Activated CD4-positive, alpha-beta T cell treated with anti-CD3 and anti-CD28 coated beads, Interleukin-2, amount 50 U/mL, for 1 hour (primary cell): ENCODE data around the gene TBC1D1.
"Not testable (repeated sequence)": the region's sequence is repeated elsewhere in the genome, so short reads cannot be mapped to it uniquely, and the experiment has no call there.

Experiments used
- DNase-seq: peaks from one replicate; pipeline ENCODE4 v3.0.0-alpha.2; 2020

Gene TBC1D1

DNA sequence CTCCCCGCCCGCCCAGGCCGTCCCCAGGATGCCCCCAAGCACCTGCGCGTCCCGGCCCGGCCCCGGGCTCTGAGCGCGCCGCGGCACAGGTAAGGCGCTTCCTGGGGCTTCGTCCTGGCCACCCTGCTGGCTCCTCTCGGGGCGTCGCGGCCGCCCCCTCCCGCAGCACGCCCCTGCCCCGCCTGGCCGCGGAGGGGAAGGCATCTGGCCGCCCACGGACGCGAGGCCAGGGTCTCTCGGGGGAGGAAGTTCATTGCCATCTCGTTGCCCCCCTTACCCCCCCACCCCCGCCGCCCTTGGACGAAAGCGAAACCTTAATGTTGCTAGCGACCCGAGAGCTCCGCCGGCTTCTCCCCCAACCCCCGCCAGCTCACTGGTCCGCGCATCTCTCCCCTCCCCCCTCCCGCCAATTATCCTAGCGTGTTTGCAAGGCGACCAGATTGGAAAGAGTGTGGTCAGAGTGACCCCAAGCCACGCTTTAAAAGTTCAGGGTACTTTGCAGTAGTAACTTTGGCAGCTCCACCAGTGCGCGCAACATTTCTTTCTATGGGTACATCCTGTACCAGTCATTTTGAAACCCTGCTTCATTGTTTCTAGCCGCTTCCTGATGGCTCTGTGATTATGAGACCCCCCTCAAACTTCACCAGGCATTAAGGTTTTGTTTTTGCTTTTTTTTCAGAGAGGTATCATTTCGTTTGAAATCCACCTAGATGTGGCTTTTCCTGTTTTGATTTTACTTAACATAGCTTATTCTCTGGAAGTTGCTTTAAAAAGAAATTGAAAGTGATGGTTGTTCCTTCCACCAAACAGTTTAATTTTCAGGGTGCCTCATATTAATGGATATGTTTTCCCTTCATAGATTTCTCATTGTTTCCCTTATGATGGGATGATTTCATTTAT, 626 bp downstream of the TBC1D1 start:
- peak; percentile 42 for DNase-seq

DNA sequence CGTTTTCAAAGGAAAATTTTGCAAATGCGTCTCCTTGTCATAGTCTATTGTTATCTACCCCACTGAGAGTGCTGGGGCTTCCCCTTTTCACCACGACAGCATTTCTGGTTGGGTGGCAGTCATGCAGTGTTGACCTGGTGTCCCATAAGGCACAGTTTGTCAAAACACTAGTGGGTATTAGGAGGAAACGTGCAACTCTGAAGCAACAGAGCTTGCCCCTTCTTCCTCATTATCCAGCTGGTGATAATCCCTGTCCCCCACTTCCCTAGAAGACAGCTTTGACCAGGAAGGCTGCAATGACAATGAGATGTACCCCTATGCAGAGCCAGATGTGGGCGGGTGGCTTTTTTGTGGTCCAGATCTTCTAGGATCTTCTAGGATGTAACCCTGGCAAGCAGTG, 1.8 kb downstream of the TBC1D1 start:
- DNase-seq: peak; percentile 40

DNA sequence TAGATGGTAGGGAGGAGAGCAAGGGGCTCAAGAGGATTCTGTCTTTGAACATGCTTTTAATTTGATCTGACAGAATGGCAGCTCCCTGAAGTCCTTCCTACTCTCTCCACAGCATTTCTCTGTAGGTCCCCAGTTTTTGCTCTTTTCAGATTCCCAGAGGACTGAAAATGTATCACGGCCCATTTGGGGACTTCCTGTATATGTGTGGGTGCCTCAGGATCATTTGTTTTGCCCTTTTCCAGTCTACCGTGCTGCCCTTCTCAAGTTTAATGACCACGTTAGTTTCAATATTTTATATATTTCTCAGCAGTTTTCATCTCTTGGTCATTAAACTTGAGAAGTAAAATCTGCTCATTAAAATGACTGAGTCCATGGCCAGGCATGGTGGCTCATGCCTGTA, 2.3 kb downstream of the TBC1D1 start:
- no peak for DNase-seq

DNA sequence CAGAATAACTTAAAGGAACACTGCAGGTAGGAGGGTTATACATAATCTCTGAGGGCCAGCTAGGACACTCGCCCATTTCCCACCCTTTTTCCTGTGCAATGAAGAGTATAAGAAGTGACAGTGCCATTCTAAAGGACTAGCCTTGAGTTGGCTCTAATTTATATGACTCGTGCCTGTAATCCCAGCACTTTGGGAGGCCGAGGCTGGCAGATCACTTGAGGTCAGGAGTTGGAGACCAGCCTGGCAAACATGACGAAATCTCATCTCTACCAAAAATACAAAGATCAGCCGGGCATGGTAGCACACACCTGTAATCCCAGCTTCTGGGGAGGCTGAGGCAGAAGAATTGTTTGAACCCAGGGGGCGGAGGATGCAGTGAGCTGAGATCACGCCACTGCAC, 4.4 kb downstream of the TBC1D1 start:
- no peak for DNase-seq

DNA sequence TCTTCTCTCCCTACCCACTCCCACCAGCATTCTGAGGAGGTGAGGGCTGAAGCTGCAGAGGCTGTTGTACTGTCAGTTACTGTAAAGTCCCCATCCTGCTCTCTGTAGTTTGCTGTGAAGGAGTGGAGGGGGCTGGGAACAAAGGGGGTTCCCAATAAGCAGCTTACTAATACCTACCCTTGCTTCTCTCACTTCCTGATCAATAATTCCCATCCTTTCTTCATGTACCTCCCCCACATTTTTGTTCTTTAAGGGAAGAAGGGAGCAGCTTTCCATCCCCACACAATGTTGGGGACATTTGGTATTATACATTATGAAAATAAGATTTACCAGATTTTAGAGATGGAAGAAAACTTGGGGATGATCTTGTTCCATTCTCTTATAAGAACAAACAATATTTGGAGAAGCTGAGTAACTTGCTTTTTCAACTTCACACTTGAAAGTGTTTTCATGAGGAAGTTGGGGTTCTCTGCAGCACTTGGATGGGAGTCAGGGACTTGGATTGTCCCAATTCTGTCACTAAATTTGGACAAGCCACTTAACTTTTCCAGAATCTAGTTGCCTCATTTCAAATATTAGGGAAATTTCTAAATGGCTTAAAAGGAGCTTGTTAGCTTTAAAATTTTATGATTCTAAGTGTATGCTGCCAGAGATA, 5.4 kb downstream of the TBC1D1 start:
- no peak for DNase-seq

DNA sequence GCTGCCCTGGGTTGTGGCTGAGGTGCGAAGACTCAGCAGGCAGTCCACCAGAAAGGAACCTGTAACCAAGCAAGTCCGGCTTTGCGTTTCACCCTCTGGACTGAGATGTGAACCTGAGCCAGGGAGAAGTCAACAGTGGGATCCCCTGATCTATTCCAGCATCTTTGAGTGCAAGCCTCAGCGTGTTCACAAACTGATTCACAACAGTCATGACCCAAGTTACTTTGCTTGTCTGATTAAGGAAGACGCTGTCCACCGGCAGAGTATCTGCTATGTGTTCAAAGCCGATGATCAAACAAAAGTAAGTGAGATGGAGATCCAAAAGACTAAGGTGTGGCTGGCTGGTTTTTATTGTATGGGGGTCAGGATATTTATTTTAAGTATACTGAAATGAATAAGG, 11.3 kb downstream of the TBC1D1 start:
- no peak for DNase-seq

DNA sequence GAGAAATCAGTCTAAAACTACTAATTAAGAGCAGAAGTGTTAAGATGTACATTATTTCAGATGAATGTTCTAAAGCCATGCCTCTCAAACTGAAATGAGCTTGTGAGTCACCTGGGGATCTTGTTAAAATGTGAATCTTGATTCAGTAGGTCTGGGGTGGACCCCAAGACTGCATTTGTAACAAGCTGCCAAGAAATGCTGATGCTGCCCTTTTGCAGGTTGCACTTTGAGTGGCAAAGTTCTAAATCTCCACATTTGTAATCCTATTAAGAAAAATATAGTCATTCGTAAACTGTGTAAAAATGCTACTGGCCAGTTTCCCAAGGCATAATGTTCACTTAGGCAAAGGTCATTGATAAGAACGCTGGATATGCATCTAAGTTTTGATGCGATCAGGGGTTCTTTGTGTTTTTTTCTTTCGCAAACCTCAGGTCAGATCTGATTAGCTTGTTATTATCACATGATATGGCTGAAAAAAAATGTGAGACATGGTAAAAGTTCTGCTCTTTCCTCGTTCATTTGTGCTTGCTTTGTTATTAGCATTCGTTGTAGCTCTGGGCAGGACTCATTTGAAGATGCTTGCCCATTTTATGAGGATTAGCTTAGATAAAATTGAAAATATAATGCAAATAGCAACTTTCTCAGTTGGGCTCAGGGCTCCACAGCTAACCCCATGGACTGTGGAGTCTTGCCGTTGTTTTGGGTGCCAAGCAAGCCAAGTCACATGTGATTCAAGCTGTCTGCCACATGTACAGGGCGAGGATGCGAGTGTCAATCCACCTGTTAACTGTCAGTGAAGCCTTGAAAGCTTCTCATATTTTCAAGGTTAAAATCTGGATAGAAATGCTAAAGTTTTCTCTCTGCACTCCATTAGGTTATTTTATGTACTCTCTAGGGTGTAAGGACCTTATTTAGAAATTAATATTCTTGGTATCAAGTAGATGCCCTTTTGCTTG, 12.1 kb downstream of the TBC1D1 start:
- no peak for DNase-seq

DNA sequence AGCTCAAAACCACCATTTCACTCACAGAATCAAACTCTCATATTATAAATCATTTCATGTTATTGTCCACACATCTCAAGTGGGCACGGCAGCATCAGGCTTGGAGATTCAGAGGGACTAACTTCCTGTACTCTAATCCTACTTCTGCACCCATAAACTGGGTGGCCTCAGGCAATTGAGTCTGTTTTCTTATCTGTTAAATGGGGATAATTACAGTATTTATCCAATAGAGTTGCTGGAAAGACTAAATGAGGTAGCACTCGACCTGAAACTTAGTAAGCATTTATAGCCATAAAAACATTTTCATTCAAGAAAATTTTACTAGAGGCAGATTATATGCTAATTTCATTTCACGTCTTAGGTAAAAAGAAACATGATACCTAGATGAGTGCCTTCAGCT, 13.0 kb downstream of the TBC1D1 start:
- no peak for DNase-seq

DNA sequence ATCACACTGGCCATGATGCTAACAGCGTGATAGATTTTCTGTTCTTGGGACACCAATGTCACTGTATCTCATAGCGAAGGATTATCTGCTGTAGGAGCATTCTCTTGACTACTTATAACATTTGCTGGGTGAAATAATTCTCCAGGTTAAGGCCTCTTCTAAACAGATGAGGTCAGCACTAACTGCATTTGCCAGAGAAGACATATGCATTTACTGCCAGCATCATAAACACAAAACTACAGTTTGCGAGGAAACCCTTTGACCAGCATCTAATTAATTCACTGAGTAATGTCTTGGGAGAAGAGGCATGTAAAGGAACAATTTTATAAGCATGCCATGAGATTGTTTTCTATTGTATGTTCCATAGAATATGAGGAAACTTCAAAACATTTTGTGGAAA, 13.9 kb downstream of the TBC1D1 start:
- no peak for DNase-seq

DNA sequence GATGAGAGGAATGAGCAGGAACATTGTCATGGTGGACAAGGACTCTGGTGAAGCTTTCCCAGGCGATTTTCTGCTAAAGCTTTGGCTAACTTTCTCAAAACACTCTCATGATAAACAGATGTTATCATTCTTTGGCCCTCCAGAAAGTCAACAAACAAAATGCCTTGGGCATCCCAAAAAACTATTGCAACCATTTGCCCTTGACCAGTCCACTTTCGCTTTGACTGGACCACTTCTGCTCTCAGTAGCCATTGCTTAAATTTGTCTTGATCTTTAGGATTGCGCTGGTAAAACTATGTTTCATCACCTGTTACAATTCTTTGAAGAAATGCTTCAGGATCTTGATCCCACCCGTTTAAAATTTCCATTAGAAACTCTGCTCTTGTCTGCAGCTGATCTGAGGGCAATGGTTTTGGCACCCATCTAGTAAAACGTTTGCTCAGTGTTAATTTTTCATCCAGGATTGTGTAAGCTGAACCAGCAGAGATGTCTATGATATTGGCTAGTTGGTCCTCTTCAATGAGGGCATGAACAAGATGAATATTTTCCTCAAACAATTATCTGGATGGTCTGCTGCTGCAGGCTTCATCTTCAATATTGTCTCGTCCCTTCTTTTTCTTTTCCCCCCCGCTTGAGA, 14.8 kb downstream of the TBC1D1 start:
- DNase-seq: no peak

DNA sequence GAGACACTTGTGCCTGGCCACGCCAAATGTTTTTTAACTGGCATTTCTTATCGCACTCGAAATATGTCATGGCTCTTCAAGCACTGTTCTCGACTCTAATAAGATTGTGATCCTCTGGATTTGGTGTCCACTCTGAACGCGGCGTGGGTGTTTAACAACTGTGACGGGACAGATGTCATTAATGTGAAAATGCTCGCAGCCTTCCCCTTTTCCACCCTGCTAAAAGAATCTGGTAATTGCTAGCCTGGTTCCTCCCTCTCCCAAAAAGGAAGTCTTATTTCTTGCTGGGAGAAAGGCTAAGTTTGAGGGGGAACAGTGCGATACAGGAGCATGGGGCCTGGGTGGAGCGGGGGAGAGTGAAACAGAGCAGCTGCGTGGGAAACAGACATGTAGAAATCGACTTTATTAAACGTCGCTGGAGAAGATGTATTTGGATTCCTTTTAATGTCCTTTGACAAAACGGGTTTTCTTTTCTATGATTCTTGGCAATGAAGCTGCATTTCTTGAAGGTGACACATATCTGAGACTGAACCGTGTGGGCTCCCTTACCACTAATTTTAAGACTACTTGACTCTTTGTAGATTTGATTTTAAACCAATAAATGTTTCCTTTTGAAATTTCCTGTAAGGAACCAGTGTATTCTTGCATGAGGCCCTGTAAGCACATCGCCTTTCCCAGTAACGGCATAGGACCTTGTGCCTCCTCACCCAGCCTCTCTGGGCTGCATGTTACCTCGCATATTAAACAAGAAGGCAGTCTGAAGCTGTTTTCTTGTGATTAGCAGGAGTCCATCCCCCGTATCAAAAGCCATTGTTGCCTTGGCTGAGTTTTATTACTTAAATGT, 17.8 kb downstream of the TBC1D1 start:
- no peak for DNase-seq

DNA sequence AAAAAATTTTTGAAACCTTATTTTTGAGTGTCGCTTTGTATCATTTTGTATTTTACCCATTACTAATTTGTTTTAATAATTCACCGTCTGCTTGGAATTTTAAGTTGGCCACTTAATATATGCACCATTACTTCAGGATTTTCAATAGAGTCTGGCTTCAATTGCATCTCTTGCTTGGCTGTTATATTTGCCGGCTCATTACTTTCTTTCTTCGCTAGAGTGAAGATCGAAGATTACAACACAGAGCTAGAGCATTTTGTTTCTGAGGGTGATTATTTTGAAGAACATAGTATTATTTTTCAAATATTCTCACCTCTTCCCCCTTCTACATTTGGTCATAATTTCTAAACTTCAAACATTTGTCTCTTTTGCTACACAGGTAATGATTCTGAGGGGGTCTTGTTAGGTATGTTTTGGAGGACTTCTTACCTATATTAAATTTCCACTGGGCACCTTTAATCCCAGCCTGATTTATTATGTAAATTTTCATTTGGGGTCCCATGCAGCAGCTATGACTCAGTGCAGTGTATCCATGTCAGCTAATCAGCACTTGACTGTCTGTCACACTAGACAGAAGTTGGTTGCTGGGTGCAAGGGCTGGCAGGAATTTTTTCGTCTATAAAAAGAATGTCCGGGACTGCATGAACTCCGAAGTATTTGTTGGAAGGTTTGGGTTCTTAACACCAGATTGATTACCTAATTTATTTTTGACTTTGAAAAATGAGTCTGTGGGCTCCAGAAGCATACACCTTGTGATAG, 18.6 kb downstream of the TBC1D1 start:
- no peak for DNase-seq

DNA sequence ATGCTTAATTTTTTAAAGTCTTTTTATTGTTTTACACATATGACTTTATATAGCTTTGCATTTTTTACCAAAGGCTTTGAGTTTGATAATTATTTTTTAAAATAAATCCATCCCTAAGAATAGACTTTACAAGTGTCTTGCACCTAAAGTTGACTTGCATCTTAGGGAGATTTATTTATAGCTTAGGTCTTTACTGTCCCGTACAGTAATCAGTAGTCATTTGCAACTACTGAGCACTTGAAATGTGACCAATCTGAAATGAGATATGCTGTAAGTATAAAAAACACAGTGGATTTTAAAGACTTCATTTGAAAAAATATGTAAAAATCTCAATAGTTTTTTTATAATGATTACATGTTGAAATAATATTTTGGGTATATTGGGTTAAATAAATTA, 19.2 kb downstream of the TBC1D1 start:
- DNase-seq: no peak

DNA sequence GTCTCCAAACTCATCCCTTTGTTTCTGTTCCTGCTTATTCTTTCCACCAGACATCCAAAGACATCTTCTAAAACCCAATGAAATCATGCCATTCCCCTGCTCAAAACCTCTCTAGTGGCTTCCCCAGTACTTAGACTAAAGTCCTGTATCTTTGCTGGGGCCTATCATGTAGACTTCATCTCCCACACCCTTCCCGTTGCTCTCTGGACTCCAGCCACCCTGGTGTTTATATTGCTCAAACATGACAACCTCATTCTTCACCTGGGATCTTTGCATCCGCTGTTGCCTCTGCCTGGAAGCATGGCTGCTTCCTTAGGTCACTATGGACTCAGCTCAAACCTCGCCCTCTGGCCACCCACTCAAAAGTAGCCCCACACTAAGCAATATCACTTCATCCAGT, 23.7 kb downstream of the TBC1D1 start:
- no peak for DNase-seq

DNA sequence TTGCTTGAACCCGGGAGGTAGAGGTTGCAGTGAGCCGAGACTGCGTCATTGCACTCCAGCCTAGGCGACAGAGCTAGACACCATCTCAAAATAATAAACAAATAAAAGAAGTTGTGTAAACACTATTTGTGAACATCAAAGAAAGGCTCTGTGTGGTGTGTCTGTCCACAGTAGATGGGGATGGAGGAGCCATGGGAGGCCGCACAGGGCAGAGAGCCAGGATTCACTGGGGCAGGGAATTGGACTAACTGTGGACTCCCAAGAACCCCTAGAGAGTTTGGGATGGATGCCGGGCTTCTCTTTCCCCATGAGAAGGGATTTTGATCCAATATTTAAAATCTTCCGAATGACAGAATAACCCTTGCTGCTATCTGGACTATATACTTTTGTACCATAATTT, 26.5 kb downstream of the TBC1D1 start:
- no peak for DNase-seq

DNA sequence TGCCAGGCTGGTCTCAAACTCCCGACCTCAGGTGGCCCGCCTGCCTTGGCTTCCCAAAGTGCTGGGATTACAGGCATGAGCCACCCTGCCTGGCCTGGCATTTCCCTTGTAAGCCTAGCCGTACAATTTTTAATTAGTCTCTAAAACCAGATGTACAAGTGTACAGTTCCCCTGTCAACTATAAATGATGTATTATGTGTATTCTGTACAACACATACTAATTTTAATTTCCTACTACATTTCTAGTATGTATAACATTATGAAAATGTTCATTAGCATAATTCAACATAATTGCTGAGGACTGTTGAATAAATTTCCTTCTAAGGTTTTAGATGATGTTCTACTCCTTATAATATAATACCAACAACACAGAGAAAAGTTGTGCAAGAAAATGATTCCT, 27.8 kb downstream of the TBC1D1 start:
- DNase-seq: no peak

DNA sequence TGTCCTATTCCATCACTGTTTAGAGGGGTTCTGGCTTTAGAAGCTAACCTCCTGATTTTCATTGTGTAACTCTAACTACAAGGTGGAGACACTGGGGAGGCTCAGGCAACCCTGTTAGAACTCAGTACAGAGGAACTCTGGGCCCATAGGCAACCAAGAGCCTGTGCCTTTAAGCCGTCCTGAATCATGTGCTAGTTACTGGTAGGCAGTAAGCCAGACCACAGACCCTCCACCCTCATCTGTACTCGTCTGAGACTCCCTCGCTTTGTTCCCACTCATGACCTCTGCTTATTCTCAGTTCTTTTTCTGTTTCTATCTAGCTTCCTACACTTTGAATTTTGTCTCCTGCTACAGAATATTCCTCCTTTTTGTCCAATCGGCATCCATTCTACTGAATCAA, 31.4 kb downstream of the TBC1D1 start:
- DNase-seq: no peak

DNA sequence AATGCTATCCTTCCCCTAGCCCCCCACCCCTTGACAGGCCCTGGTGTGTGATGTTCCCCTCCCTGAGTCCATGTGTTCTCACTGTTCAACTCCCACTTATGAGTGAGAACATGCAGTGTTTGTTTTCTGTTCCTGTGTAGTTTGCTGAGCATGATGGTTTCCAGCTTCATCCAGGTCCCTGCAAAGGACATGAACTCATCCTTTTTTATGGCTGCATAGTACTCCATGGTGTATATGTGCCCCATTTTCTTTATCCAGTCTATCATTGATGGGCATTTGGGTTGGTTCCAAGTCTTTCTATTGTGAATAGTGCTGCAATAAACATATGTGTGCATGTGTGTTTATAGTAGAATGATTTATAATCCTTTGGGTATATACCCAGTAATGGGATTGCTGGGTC, 32.2 kb downstream of the TBC1D1 start:
- not testable (repeated sequence) for DNase-seq

DNA sequence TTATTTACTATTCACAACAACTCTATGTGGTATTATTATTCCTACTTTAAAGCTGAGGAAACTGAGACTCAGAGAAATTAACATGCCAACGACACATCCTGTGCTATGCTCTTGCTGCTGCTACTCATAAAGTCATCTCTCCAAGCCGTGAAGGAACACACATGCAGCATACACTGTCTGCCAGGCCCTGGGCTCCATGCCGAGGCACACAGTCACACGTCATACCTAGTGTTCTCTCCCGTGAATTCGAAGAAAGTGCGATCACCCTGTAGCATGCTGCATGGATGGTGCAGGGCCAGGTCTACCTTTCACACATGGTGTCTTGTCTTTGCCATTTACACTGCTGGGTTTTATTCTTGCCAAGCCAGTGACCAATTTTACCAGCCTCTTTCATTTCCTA, 34.1 kb downstream of the TBC1D1 start:
- DNase-seq: no peak

DNA sequence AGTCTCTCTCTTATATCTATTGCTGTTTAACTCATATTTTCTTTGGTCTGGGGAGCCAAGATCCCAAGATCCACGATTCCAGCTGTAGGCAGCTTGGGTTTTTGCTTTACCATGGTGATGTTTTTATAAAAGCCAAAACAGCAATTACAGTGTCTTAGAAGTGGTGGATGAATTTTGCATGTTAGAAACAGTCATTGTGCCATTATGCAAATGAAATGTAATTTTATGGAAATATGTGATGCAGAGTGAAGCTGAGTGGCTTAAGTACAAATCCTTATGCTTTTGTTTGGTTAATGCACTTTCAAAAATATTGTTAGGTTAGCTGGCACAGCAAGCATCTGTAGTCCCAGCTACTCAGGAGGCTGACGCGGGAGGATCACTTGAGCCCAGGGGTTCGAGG, 36.5 kb downstream of the TBC1D1 start:
- DNase-seq: no peak
